ENCODE data around the gene ZNF563.
"Not testable (repeated sequence)": the region's sequence is repeated elsewhere in the genome, so short reads cannot be mapped to it uniquely, and the experiment has no call there.

ZNF563 gene

GRCh38 chr19:12345197-12345596, 11.8 kb upstream of the ZNF563 start:
- ChIA-PET POLR2A (no interaction called here), CTCF (no interaction called here)
- TF ChIP-seq, protein P1, sequence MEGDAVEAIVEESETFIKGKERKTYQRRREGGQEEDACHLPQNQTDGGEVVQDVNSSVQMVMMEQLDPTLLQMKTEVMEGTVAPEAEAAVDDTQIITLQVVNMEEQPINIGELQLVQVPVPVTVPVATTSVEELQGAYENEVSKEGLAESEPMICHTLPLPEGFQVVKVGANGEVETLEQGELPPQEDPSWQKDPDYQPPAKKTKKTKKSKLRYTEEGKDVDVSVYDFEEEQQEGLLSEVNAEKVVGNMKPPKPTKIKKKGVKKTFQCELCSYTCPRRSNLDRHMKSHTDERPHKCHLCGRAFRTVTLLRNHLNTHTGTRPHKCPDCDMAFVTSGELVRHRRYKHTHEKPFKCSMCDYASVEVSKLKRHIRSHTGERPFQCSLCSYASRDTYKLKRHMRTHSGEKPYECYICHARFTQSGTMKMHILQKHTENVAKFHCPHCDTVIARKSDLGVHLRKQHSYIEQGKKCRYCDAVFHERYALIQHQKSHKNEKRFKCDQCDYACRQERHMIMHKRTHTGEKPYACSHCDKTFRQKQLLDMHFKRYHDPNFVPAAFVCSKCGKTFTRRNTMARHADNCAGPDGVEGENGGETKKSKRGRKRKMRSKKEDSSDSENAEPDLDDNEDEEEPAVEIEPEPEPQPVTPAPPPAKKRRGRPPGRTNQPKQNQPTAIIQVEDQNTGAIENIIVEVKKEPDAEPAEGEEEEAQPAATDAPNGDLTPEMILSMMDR (IDR thresholded peaks at IDR 0.05; ENCODE audit: insufficient read depth, low read length, missing control alignments): no peak
- no peak for DNase-seq (ENCODE audit: low read depth, low spot score)
- H3K4me3 ChIP-seq (ENCODE audit: low read depth, low read length): no peak overlapping the region

GRCh38 chr19:12331211-12331941, 2.1 kb downstream of the ZNF563 start:
- CTCF ChIA-PET: no interaction called here

GRCh38 chr19:12330340-12330739, 3.1 kb downstream of the ZNF563 start:
- ChIA-PET POLR2A (no interaction called here), CTCF (no interaction called here)
- TF ChIP-seq, protein P1 (IDR thresholded peaks at IDR 0.05; ENCODE audit: insufficient read depth, low read length, missing control alignments): no peak
- no peak for DNase-seq (ENCODE audit: low read depth, low spot score)
- no peak overlapping the region for H3K4me3 ChIP-seq (ENCODE audit: low read depth, low read length)

More at GRCh38 chr19:12331211-12331941, 2.1 kb downstream of the ZNF563 start:
- TF ChIP-seq, protein P1 (IDR thresholded peaks at IDR 0.05; ENCODE audit: insufficient read depth, low read length, missing control alignments): no peak
- POLR2A ChIA-PET: no interaction called here
- H3K4me3 ChIP-seq (ENCODE audit: low read depth, low read length): no peak overlapping the region
- no peak for DNase-seq (ENCODE audit: low read depth, low spot score)

GRCh38 chr19:12325690-12326089, 7.7 kb downstream of the ZNF563 start:
- ChIA-PET POLR2A (no interaction called here), CTCF (interaction anchor here (0.6 kb wide), 1 partner anchor 1816 kb away, joined by 3 read pairs; no protein-coding TSS in a partner anchor)
- TF ChIP-seq, protein P1 (IDR thresholded peaks at IDR 0.05; ENCODE audit: insufficient read depth, low read length, missing control alignments): no peak

GRCh38 chr19:12318782-12319413, 14.5 kb downstream of the ZNF563 start:
- DNase-seq (ENCODE audit: low read depth, low spot score): no peak
- H3K4me3 ChIP-seq (ENCODE audit: low read depth, low read length): no peak overlapping the region
- TF ChIP-seq, protein P1 (IDR thresholded peaks at IDR 0.05; ENCODE audit: insufficient read depth, low read length, missing control alignments): no peak
- CTCF ChIA-PET: interaction anchor here (0.8 kb wide), 2 partner anchors 12 to 47 kb away, joined by 3 read pairs; partner anchors contain the start of gene ZNF442
- POLR2A ChIA-PET: no interaction called here

More at GRCh38 chr19:12325690-12326089, 7.7 kb downstream of the ZNF563 start:
- no peak overlapping the region for H3K4me3 ChIP-seq (ENCODE audit: low read depth, low read length)
- DNase-seq (ENCODE audit: low read depth, low spot score): no peak

- no peak for DNase-seq (ENCODE audit: low read depth, low spot score)
- POLR2A ChIA-PET: no interaction called here
- CTCF ChIA-PET: no interaction called here
- TF ChIP-seq, protein P1 (IDR thresholded peaks at IDR 0.05; ENCODE audit: insufficient read depth, low read length, missing control alignments): no peak
- H3K4me3 ChIP-seq (ENCODE audit: low read depth, low read length): no peak overlapping the region
Measured at GRCh38 chr19:12314553-12314952, 18.9 kb downstream of the ZNF563 start.

DNA sequence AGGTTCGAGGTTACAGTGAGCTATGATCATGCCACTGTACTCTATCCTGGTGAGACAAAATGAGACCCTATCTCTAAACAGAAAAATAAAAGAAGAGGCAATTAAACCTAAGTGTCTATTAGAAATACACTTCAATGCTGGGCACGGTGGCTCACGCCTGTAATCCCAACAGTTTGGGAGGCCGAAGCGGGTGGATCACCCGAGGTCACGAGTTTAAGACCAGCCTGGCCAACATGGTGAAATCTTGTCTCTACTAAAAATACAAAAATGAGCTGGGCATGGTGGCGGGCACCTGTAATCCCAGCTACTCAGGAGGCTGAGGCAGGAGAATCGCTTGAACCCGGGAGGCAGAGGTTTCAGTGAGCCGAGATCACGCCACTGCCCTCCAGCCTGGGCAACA, 24.5 kb downstream of the ZNF563 start:
- DNase-seq (ENCODE audit: low read depth, low spot score); H3K4me3 ChIP-seq (ENCODE audit: low read depth, low read length); POLR2A ChIA-PET; CTCF ChIA-PET: not testable (repeated sequence)

All from AG04449 (cell line).